ENCODE data around the gene IL22.

IL22 gene

GRCh38 chr12:68280240-68280639 is 26.8 kb upstream of the IL22 start:
- Histone ChIP-seq H3K27me3 (ENCODE audit: control insufficient read depth, insufficient read depth, low read length) (no peaks in the 10 kb centered on the region), H3K4me1 (ENCODE audit: control insufficient read depth, insufficient read depth, low read length) (peaks cover 4% of the 10 kb centered on the region), H3K9me3 (ENCODE audit: control insufficient read depth, insufficient read depth, low read length) (no peaks in the 10 kb centered on the region), H3K9ac (ENCODE audit: low read depth, low read length) (no peak overlapping the region), H3K4me3 (ENCODE audit: low read depth, low read length) (no peak overlapping the region), H3K36me3 (ENCODE audit: control insufficient read depth, insufficient read depth, low read length) (no peaks in the 10 kb centered on the region)

DNA sequence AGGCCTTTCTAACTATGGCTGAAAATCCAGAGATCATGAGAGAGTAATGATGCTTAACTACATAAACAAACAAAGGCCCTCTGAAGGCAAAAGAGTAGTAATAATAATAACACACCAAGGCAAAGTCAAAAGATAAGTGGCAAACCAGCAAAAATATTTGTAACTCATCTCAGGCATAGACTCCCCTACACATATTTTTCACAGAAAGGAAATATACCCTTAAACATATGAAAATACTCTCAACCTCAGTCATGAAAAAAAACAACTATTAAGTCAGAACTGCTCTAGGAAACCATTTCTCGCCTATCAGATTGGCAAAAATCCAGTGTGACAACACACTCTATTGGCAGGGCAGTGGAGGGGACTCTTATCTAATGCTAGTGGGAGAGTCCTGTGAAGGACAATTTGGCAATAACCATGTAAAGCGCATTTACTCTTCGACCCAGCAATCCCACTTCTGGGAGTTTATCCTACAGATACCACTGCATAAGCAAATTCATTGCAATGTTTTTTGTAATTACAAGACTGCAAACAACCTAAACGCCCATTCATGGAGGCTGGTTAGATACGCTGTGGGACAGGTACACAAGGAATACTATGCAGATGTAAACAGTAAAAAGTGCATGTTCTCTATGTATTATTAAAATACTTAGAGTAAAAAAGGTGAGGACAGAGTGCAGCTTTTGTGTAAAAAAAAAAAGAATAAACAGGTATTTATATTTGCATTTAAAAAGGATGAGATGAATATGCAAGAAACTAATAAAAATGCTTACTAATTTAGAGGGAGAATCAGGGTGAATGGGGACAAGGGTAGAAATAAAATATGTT is 26.0 kb upstream of the IL22 start:
- H3K36me3 ChIP-seq (ENCODE audit: control insufficient read depth, insufficient read depth, low read length): no peaks in the 10 kb centered on the region
- peaks cover 4% of the 10 kb centered on the region for H3K4me1 ChIP-seq (ENCODE audit: control insufficient read depth, insufficient read depth, low read length)
- no peaks in the 10 kb centered on the region for H3K27me3 ChIP-seq (ENCODE audit: control insufficient read depth, insufficient read depth, low read length)
- no peak overlapping the region for H3K4me3 ChIP-seq (ENCODE audit: low read depth, low read length)
- H3K9ac ChIP-seq (ENCODE audit: low read depth, low read length): no peak overlapping the region
- no peaks in the 10 kb centered on the region for H3K9me3 ChIP-seq (ENCODE audit: control insufficient read depth, insufficient read depth, low read length)

GRCh38 chr12:68276402-68276930 is 23.1 kb upstream of the IL22 start:
- H3K27me3 ChIP-seq (ENCODE audit: control insufficient read depth, insufficient read depth, low read length): no peaks in the 10 kb centered on the region
- H3K9me3 ChIP-seq (ENCODE audit: control insufficient read depth, insufficient read depth, low read length): no peaks in the 10 kb centered on the region
- H3K36me3 ChIP-seq (ENCODE audit: control insufficient read depth, insufficient read depth, low read length): no peaks in the 10 kb centered on the region
- H3K9ac ChIP-seq (ENCODE audit: low read depth, low read length): no peak overlapping the region
- peaks cover 4% of the 10 kb centered on the region for H3K4me1 ChIP-seq (ENCODE audit: control insufficient read depth, insufficient read depth, low read length)
- no peak overlapping the region for H3K4me3 ChIP-seq (ENCODE audit: low read depth, low read length)

- H3K36me3 ChIP-seq (ENCODE audit: control insufficient read depth, insufficient read depth, low read length): no peaks in the 10 kb centered on the region
- no peaks in the 10 kb centered on the region for H3K27me3 ChIP-seq (ENCODE audit: control insufficient read depth, insufficient read depth, low read length)
- no peak overlapping the region for H3K4me3 ChIP-seq (ENCODE audit: low read depth, low read length)
- no peak overlapping the region for H3K9ac ChIP-seq (ENCODE audit: low read depth, low read length)
- no peaks in the 10 kb centered on the region for H3K4me1 ChIP-seq (ENCODE audit: control insufficient read depth, insufficient read depth, low read length)
- no peaks in the 10 kb centered on the region for H3K9me3 ChIP-seq (ENCODE audit: control insufficient read depth, insufficient read depth, low read length)
Measured at GRCh38 chr12:68272732-68273131, 19.3 kb upstream of the IL22 start.

GRCh38 chr12:68271346-68271745 is 17.9 kb upstream of the IL22 start:
- Histone ChIP-seq H3K27me3 (ENCODE audit: control insufficient read depth, insufficient read depth, low read length) (no peaks in the 10 kb centered on the region), H3K4me1 (ENCODE audit: control insufficient read depth, insufficient read depth, low read length) (no peaks in the 10 kb centered on the region), H3K9ac (ENCODE audit: low read depth, low read length) (no peak overlapping the region), H3K36me3 (ENCODE audit: control insufficient read depth, insufficient read depth, low read length) (no peaks in the 10 kb centered on the region), H3K4me3 (ENCODE audit: low read depth, low read length) (no peak overlapping the region), H3K9me3 (ENCODE audit: control insufficient read depth, insufficient read depth, low read length) (no peaks in the 10 kb centered on the region)

DNA sequence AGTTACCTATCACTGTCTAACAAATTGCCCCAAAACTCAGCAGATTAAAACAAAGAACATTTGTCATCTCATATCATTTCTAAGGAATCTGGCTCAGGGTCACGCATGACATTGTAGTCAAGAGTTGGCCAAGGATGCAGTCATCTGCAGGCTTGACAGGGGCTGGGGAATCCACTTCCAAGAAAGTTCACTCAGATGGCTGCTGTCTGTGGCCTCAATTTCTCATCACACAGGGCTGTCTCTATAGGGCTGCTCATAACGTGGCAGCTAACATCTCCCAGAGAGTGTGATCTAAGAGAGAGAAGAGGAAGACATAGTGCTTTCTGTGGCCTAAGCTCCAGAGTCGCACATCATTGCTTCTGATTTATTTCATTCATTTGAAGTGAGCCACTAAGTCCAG is 17.0 kb upstream of the IL22 start:
- Histone ChIP-seq H3K27me3 (ENCODE audit: control insufficient read depth, insufficient read depth, low read length) (no peaks in the 10 kb centered on the region), H3K9me3 (ENCODE audit: control insufficient read depth, insufficient read depth, low read length) (no peaks in the 10 kb centered on the region), H3K4me3 (ENCODE audit: low read depth, low read length) (no peak overlapping the region), H3K4me1 (ENCODE audit: control insufficient read depth, insufficient read depth, low read length) (no peaks in the 10 kb centered on the region), H3K36me3 (ENCODE audit: control insufficient read depth, insufficient read depth, low read length) (no peaks in the 10 kb centered on the region), H3K9ac (ENCODE audit: low read depth, low read length) (no peak overlapping the region)

DNA sequence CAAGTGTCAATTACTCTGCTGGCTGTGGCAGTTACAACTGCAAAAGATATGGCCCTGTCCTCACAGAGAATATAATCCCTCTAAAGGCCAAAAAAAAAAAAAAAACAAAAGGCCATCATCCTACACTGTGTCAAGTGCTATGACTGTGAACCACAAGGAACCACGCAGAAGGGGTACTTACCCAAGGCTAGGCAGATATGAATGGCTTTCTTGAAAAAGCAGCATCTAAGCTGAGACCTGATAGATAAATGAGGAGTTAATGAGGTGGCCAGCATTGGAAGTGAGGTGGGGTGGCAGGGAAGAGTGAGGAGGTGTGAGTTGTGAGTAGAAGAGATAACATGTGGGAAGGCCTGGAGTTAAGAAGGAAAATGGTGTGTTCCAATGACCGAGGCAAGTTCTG is 16.4 kb upstream of the IL22 start:
- H3K9me3 ChIP-seq (ENCODE audit: control insufficient read depth, insufficient read depth, low read length): no peaks in the 10 kb centered on the region
- H3K9ac ChIP-seq (ENCODE audit: low read depth, low read length): no peak overlapping the region
- H3K27me3 ChIP-seq (ENCODE audit: control insufficient read depth, insufficient read depth, low read length): no peaks in the 10 kb centered on the region
- no peak overlapping the region for H3K4me3 ChIP-seq (ENCODE audit: low read depth, low read length)
- H3K36me3 ChIP-seq (ENCODE audit: control insufficient read depth, insufficient read depth, low read length): no peaks in the 10 kb centered on the region
- H3K4me1 ChIP-seq (ENCODE audit: control insufficient read depth, insufficient read depth, low read length): no peaks in the 10 kb centered on the region

DNA sequence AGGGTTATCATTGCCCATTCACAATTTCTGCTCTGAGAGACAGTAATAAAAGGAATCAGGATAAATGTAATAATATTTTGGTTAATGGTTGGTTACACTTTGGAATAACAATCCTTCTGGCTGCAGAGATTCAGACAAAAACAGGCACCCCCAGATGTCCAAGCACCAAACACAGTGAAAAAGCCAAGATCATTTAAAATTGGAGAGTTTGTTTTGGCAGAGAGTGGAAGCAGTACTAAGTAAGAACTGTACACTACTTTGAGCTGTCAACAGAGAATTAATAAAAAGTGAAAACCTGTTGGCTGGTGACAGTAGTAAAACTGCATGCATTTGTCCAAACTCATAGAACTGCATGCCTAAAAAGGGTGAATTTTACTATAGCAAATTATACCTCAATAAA is 15.6 kb upstream of the IL22 start:
- no peaks in the 10 kb centered on the region for H3K9me3 ChIP-seq (ENCODE audit: control insufficient read depth, insufficient read depth, low read length)
- H3K9ac ChIP-seq (ENCODE audit: low read depth, low read length): no peak overlapping the region
- no peaks in the 10 kb centered on the region for H3K4me1 ChIP-seq (ENCODE audit: control insufficient read depth, insufficient read depth, low read length)
- no peaks in the 10 kb centered on the region for H3K36me3 ChIP-seq (ENCODE audit: control insufficient read depth, insufficient read depth, low read length)
- H3K4me3 ChIP-seq (ENCODE audit: low read depth, low read length): no peak overlapping the region
- H3K27me3 ChIP-seq (ENCODE audit: control insufficient read depth, insufficient read depth, low read length): no peaks in the 10 kb centered on the region

- Histone ChIP-seq H3K9ac (ENCODE audit: low read depth, low read length) (no peak overlapping the region), H3K27me3 (ENCODE audit: control insufficient read depth, insufficient read depth, low read length) (no peaks in the 10 kb centered on the region), H3K9me3 (ENCODE audit: control insufficient read depth, insufficient read depth, low read length) (no peaks in the 10 kb centered on the region), H3K36me3 (ENCODE audit: control insufficient read depth, insufficient read depth, low read length) (no peaks in the 10 kb centered on the region), H3K4me1 (ENCODE audit: control insufficient read depth, insufficient read depth, low read length) (no peaks in the 10 kb centered on the region), H3K4me3 (ENCODE audit: low read depth, low read length) (no peak overlapping the region)
Measured at GRCh38 chr12:68267892-68268396, 14.5 kb upstream of the IL22 start.

DNA sequence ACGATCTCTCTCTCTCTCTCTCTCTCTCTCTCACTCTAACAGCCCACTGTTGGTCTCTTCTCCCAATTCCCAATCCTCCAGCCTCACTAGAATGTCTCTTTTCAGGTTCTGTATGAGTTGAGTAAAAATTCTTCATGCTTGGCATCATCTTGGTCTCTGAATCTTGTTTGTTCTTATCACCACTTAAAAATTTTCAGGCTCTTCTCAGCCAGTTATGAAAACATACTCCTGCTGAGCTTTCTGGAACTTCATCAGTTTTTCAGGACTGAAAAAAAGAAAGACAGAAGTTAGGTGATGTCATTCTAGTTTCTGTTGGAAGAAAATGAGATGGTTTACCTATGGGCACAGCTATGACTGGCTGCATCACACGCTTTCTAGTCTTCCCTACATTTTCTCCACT is 11.5 kb upstream of the IL22 start:
- no peaks in the 10 kb centered on the region for H3K36me3 ChIP-seq (ENCODE audit: control insufficient read depth, insufficient read depth, low read length)
- H3K4me3 ChIP-seq (ENCODE audit: low read depth, low read length): no peak overlapping the region
- no peaks in the 10 kb centered on the region for H3K4me1 ChIP-seq (ENCODE audit: control insufficient read depth, insufficient read depth, low read length)
- no peak overlapping the region for H3K9ac ChIP-seq (ENCODE audit: low read depth, low read length)
- no peaks in the 10 kb centered on the region for H3K27me3 ChIP-seq (ENCODE audit: control insufficient read depth, insufficient read depth, low read length)
- H3K9me3 ChIP-seq (ENCODE audit: control insufficient read depth, insufficient read depth, low read length): no peaks in the 10 kb centered on the region

DNA sequence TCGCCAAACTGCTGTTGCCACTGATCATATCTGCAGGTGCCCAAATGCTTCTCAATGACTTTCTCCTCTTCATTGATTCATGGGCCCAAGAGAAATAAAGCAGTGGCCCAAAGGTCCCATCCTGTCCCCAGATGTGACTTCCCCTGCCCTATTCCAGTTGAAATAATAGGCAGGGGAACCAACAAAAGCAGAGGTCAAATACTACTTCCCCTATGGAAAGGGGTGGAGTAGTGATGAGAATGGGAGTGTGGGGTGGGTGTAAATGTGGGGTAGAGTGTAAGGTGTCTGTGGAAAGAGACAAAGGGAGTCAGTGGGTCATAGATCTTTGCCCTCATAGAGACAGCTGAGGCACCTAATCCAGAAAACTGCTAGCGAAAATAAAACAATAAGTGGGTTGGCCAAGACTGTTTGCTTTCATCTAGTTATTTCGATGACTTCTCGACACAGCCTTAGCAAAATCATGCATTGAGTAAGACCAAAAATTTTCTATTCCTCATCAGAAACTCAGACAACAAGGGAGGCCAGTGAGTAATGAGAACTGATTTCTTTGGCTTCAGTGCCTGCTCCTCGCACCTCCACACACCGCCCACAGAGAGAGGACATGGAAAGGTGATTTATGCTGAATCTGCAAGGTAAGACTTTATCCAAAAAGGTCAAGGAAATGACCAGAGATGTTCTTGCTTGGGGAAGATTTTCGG is 10.9 kb upstream of the IL22 start:
- Histone ChIP-seq H3K36me3 (ENCODE audit: control insufficient read depth, insufficient read depth, low read length) (no peaks in the 10 kb centered on the region), H3K4me3 (ENCODE audit: low read depth, low read length) (no peak overlapping the region), H3K9me3 (ENCODE audit: control insufficient read depth, insufficient read depth, low read length) (no peaks in the 10 kb centered on the region), H3K4me1 (ENCODE audit: control insufficient read depth, insufficient read depth, low read length) (no peaks in the 10 kb centered on the region), H3K9ac (ENCODE audit: low read depth, low read length) (no peak overlapping the region), H3K27me3 (ENCODE audit: control insufficient read depth, insufficient read depth, low read length) (no peaks in the 10 kb centered on the region)

- Histone ChIP-seq H3K4me3 (ENCODE audit: low read depth, low read length) (no peak overlapping the region), H3K4me1 (ENCODE audit: control insufficient read depth, insufficient read depth, low read length) (no peaks in the 10 kb centered on the region), H3K9me3 (ENCODE audit: control insufficient read depth, insufficient read depth, low read length) (no peaks in the 10 kb centered on the region), H3K9ac (ENCODE audit: low read depth, low read length) (no peak overlapping the region), H3K36me3 (ENCODE audit: control insufficient read depth, insufficient read depth, low read length) (no peaks in the 10 kb centered on the region), H3K27me3 (ENCODE audit: control insufficient read depth, insufficient read depth, low read length) (no peaks in the 10 kb centered on the region)
Measured at GRCh38 chr12:68263366-68263765, 10.0 kb upstream of the IL22 start.
